ENCODE measurements around the gene THSD4.
"Not testable (repeated sequence)": the region's sequence is repeated elsewhere in the genome, so short reads cannot be mapped to it uniquely, and the experiment has no call there.

Gene THSD4

DNA sequence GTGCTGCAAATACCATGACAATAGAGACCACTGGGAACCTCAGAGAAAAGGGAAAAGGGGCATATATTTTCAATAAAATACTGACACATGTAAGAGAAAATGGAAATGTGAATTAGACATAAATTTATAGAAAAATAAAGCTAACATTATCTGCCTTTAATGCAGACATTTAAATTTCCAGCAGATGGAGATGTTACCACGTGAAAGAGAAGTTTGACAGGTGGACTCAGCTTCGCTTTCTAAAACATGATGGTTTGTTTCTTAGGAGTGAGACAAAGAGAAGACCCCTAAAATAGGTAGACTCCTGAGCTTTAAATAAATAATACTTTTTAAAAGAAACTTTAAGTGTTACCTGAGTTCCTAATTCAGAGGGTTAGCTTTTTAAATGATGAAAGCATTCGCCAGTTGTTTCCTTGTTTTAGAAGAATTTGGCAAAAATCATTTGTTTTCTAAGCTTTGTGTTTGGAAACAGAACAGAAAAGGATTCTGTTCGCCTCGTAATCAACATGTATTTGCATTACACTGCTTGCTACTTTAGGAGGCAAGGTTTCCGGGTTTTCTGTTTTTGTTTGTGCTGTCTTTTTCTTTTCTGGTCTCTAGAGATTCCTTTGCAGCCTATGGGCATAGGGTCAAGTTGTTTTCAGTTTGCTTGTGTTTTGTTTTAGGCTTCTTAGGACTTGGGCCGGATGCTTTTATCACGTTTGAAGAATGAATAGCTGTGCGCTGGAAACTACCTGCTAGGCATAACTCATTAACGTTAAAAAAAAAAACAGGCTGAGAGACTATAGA, 271.4 kb downstream of the THSD4 start:
- H3K4me3 ChIP-seq (ENCODE audit: low read length): no peak overlapping the region

DNA sequence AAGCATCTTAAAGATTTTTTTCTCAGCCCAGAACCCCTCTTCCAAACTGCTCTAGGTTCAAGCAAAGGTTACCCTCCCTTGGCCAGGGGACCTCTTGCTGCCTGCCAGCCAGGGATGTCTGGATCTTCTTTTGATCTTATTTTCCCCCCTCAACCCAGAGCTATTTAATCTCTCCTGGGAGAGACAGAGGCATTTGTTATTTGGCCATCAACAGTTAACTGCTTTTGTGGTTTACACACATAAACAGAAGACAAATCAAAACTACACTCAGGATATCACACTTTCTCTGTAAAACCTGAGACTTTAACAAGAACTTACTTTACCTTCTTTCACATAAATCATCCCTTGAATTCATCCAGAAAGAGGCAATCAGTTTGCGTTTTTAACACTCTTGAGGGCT, 272.5 kb downstream of the THSD4 start:
- no peak overlapping the region for H3K4me3 ChIP-seq (ENCODE audit: low read length)
- no peaks in the 10 kb centered on the region for H3K27me3 ChIP-seq (ENCODE audit: control insufficient read depth, insufficient read depth, low read length)
- H3K4me1 ChIP-seq (ENCODE audit: control insufficient read depth, insufficient read depth, low read length): peaks cover 21% of the 10 kb centered on the region
- H3K36me3 ChIP-seq (ENCODE audit: control insufficient read depth, insufficient read depth, low read length): no peaks in the 10 kb centered on the region
- H3K9ac ChIP-seq (ENCODE audit: low read length): no peak overlapping the region
- H3K9me3 ChIP-seq (ENCODE audit: control insufficient read depth, low read length): no peaks in the 10 kb centered on the region

More for the DNA sequence above, 271.4 kb downstream of the THSD4 start:
- Histone ChIP-seq H3K27me3 (ENCODE audit: control insufficient read depth, insufficient read depth, low read length) (no peaks in the 10 kb centered on the region), H3K4me1 (ENCODE audit: control insufficient read depth, insufficient read depth, low read length) (peaks cover 21% of the 10 kb centered on the region), H3K36me3 (ENCODE audit: control insufficient read depth, insufficient read depth, low read length) (no peaks in the 10 kb centered on the region), H3K9me3 (ENCODE audit: control insufficient read depth, low read length) (no peaks in the 10 kb centered on the region), H3K9ac (ENCODE audit: low read length) (no peak overlapping the region)

DNA sequence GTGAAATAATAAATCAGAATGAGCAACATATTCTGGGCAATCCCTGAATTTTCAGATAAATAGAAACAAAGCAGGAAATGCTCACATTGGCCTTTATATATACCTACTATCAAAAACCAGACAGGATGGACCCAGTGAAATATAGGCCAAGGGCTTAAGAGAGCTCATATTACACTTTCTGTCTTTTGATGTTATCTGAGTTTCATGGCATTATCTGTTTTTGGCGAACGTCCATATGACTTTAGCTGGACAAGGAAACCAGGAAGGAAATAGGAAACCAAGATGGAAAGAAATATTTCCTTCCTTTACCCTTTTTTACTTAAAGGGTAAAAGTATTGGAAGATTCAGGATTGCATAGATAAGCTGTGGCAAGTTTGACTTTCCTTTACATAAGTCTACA, 274.8 kb downstream of the THSD4 start:
- Histone ChIP-seq H3K4me3 (ENCODE audit: low read length) (no peak overlapping the region), H3K27me3 (ENCODE audit: control insufficient read depth, insufficient read depth, low read length) (no peaks in the 10 kb centered on the region), H3K36me3 (ENCODE audit: control insufficient read depth, insufficient read depth, low read length) (no peaks in the 10 kb centered on the region), H3K4me1 (ENCODE audit: control insufficient read depth, insufficient read depth, low read length) (peaks cover 17% of the 10 kb centered on the region), H3K9ac (ENCODE audit: low read length) (no peak overlapping the region), H3K9me3 (ENCODE audit: control insufficient read depth, low read length) (no peaks in the 10 kb centered on the region)

DNA sequence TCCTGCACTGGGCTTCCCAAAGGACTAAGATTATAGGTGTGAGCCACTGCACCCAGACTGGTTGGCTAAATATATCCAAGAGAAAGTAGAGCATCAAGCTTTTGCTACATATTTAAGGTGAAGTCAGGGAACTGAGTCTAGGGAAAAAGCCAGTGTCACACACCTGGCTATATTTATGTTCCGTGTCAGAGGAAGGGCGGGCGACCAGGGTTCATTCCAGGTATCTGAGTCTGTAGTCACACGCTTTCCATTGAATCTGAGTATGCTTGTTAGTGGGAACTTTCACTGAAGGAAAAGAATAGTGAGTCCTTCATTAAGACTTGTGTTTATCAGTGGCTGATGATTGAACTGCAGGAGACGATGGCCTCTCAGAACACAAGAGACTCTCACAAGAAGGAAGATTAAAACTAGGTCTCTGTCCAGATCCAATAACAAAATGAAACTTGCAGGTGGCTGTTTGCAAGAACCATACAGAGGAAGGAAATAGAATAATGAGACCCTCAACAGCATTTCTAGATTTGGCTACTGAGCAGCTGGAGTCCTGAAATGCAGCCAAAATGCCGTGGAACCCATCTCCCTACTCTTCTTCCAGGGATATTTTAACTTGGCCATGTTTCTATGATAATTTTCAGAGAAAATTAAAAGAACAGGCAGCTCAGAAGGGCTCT, 276.3 kb downstream of the THSD4 start:
- Histone ChIP-seq H3K9me3 (ENCODE audit: control insufficient read depth, low read length) (no peaks in the 10 kb centered on the region), H3K4me3 (ENCODE audit: low read length) (no peak overlapping the region), H3K36me3 (ENCODE audit: control insufficient read depth, insufficient read depth, low read length) (no peaks in the 10 kb centered on the region), H3K27me3 (ENCODE audit: control insufficient read depth, insufficient read depth, low read length) (no peaks in the 10 kb centered on the region), H3K9ac (ENCODE audit: low read length) (no peak overlapping the region), H3K4me1 (ENCODE audit: control insufficient read depth, insufficient read depth, low read length) (peaks cover 5% of the 10 kb centered on the region)

DNA sequence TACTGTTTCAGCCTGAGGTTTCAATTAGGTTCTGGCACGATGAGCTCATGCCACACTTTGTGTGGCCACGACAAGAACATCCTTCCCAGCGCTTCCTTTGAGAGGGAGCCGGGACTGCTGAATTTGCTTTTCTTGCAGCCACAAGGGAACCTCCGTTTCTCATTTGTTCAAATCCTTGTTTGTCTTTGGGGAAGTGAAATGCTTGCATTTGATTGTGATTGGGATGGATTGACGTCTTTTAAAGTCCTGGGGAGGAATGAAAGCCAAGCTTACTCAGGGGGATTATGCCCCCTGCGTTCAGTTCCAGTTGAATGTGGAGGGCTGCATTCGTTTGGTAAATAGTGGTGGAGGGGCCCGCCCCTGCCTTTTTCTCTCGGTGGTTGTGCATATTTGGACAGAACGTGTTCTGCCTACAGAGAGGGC, 277.6 kb downstream of the THSD4 start:
- no peaks in the 10 kb centered on the region for H3K4me1 ChIP-seq (ENCODE audit: control insufficient read depth, insufficient read depth, low read length)
- no peak overlapping the region for H3K4me3 ChIP-seq (ENCODE audit: low read length)
- H3K36me3 ChIP-seq (ENCODE audit: control insufficient read depth, insufficient read depth, low read length): no peaks in the 10 kb centered on the region
- H3K9me3 ChIP-seq (ENCODE audit: control insufficient read depth, low read length): no peaks in the 10 kb centered on the region
- H3K9ac ChIP-seq (ENCODE audit: low read length): no peak overlapping the region
- H3K27me3 ChIP-seq (ENCODE audit: control insufficient read depth, insufficient read depth, low read length): no peaks in the 10 kb centered on the region

DNA sequence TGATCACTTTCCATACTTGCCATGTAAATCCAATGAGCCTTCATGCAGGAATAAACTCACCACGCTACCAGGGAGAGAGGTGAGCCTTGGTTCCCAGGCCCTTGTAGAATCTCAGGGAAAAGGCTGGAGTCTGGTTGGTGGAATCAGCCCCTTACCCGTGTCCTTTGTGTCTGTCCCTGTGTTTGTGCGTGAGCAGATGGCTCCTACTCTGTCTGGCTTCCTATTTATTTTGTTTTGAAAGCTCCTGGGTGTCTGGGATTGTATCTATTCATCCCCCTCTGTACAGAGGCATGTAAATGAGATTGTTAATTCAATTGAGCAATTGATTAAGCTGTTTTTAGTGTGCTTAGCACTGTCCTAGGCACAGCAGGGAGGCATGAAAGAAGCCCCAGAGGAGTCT, 278.1 kb downstream of the THSD4 start:
- Histone ChIP-seq H3K9ac (ENCODE audit: low read length) (no peak overlapping the region), H3K4me1 (ENCODE audit: control insufficient read depth, insufficient read depth, low read length) (no peaks in the 10 kb centered on the region), H3K36me3 (ENCODE audit: control insufficient read depth, insufficient read depth, low read length) (no peaks in the 10 kb centered on the region), H3K4me3 (ENCODE audit: low read length) (no peak overlapping the region), H3K27me3 (ENCODE audit: control insufficient read depth, insufficient read depth, low read length) (no peaks in the 10 kb centered on the region), H3K9me3 (ENCODE audit: control insufficient read depth, low read length) (no peaks in the 10 kb centered on the region)

DNA sequence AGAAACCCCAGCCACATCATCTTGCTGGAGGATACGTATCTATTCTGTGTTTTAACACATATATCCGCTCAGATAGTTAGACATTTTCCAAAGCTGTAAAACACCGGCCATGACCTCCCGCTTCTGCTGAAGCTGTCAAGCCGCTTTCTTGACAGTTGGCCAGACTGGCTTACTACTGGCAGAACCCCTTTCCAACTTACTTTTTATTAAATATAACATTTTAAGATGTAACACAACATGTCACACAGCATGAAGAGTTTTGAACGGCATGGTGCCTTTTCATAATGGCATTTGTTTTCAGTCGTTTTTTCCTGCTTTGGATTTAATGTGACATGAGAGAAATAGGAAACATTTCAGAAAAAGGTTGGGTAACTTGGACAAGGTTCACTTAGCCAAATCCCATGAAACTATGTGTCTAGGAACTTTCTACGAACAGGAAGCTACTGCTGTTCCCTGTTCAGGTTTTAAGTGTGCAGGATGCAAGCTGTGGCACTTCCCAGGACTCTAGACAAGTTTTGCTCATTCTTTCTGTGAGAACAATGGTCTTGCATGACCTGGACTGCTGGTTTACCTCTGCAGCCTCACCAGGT, 281.4 kb downstream of the THSD4 start:
- no peak overlapping the region for H3K9ac ChIP-seq (ENCODE audit: low read length)
- no peak overlapping the region for H3K4me3 ChIP-seq (ENCODE audit: low read length)
- H3K27me3 ChIP-seq (ENCODE audit: control insufficient read depth, insufficient read depth, low read length): no peaks in the 10 kb centered on the region
- H3K36me3 ChIP-seq (ENCODE audit: control insufficient read depth, insufficient read depth, low read length): no peaks in the 10 kb centered on the region
- no peaks in the 10 kb centered on the region for H3K4me1 ChIP-seq (ENCODE audit: control insufficient read depth, insufficient read depth, low read length)
- H3K9me3 ChIP-seq (ENCODE audit: control insufficient read depth, low read length): no peaks in the 10 kb centered on the region

DNA sequence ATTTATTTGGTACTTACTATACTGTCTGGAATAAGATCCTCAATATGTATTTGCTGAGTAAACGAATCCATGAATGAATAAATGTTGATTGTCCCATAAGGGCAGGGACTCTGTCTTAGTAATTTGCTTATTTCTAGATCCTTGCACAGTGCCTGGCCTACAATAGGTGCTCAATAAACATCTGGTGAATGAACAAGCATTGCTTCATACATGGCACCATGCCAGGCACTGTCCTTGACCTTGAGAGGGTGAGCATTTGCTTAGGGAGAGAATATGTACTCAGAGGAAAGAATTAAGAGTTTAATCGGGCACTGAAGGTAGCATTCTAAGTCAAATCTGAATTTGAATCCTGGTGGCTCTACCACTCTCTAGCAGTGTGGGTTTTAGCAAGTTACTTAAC, 282.1 kb downstream of the THSD4 start:
- Histone ChIP-seq H3K4me1 (ENCODE audit: control insufficient read depth, insufficient read depth, low read length) (no peaks in the 10 kb centered on the region), H3K27me3 (ENCODE audit: control insufficient read depth, insufficient read depth, low read length) (no peaks in the 10 kb centered on the region), H3K36me3 (ENCODE audit: control insufficient read depth, insufficient read depth, low read length) (no peaks in the 10 kb centered on the region), H3K9me3 (ENCODE audit: control insufficient read depth, low read length) (no peaks in the 10 kb centered on the region), H3K9ac (ENCODE audit: low read length) (no peak overlapping the region), H3K4me3 (ENCODE audit: low read length) (no peak overlapping the region)

DNA sequence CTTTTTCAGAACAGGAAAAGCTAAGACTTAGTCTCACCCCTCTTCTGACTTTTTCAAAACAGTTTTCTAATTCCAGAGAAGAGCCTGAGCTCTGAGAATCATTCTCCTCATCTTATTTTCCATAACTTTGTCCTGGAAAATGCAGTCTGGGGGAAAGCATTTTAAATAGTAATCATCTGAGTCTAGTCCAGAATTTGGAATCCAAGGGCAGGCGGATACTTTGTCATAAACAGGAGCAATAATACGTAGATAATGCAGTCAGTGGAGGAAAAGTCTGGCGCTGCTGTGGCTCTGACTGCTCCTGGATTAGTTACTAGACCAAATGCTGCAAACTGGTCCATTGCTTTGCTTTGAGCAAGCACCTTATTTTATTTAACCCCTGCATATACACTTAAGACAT, 285.0 kb downstream of the THSD4 start:
- no peaks in the 10 kb centered on the region for H3K9me3 ChIP-seq (ENCODE audit: control insufficient read depth, low read length)
- no peaks in the 10 kb centered on the region for H3K27me3 ChIP-seq (ENCODE audit: control insufficient read depth, insufficient read depth, low read length)
- no peak overlapping the region for H3K9ac ChIP-seq (ENCODE audit: low read length)
- H3K4me3 ChIP-seq (ENCODE audit: low read length): no peak overlapping the region
- no peaks in the 10 kb centered on the region for H3K4me1 ChIP-seq (ENCODE audit: control insufficient read depth, insufficient read depth, low read length)
- no peaks in the 10 kb centered on the region for H3K36me3 ChIP-seq (ENCODE audit: control insufficient read depth, insufficient read depth, low read length)

DNA sequence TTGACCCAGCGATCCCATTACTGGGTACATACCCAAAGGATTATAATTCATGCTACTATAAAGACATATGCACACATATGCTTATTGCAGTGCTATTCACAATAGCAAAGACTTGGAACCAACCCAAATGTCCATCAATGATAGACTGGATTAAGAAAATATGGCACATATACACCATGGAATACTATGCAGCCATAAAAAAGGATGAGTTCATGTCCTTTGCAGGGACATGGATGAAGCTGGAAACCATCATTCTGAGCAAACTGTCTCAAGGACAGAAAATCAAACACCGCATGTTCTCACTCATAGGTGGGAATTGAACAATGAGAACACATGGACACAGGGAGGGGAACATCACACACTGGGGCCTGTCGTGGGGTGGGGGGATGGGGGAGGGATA, 286.5 kb downstream of the THSD4 start:
- H3K27me3 ChIP-seq (ENCODE audit: control insufficient read depth, insufficient read depth, low read length); H3K9ac ChIP-seq (ENCODE audit: low read length); H3K4me1 ChIP-seq (ENCODE audit: control insufficient read depth, insufficient read depth, low read length); H3K36me3 ChIP-seq (ENCODE audit: control insufficient read depth, insufficient read depth, low read length); H3K9me3 ChIP-seq (ENCODE audit: control insufficient read depth, low read length); H3K4me3 ChIP-seq (ENCODE audit: low read length): not testable (repeated sequence)

DNA sequence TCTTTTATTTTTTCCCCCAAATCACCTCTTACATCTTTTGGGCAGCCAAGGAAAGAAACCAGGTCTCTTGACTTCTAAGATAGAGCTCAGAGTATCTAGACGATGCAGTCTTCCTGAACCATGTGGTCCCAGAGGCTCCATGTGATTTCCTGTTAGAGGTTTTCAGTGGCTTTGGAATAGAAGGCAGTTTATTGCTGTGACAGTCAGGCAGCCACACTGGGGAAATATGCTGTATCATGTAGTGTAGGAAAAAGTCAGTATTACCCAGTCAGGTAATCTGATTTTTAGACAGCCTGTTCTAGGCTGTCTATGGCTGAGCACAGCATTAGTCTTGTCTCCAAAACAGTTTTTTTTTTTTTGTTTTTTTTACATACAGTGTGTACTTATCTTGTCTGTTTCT, 294.3 kb downstream of the THSD4 start:
- Histone ChIP-seq H3K9ac (ENCODE audit: low read length) (no peak overlapping the region), H3K36me3 (ENCODE audit: control insufficient read depth, insufficient read depth, low read length) (no peaks in the 10 kb centered on the region), H3K27me3 (ENCODE audit: control insufficient read depth, insufficient read depth, low read length) (no peaks in the 10 kb centered on the region), H3K9me3 (ENCODE audit: control insufficient read depth, low read length) (no peaks in the 10 kb centered on the region), H3K4me1 (ENCODE audit: control insufficient read depth, insufficient read depth, low read length) (peaks cover 24% of the 10 kb centered on the region), H3K4me3 (ENCODE audit: low read length) (no peak overlapping the region)

DNA sequence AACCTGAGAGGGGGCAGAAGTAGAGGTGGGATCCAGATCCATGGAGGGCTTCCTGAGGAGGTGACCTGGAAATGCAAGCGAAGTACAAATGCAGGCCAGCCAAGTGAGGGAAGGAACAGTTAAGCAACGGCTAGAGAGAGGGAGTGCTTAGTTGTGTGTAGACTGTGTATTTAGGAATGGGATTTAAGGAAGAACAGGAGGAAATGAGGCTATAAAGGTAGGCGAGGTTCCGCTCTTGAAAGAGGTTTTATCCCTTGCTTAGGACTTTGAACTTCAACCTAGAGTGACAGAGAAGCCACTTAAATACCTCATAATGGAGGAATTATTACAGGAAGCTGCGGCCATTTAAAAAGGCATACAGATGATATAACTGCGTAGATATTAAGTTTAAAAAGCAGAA, 295.1 kb downstream of the THSD4 start:
- Histone ChIP-seq H3K9me3 (ENCODE audit: control insufficient read depth, low read length) (no peaks in the 10 kb centered on the region), H3K4me3 (ENCODE audit: low read length) (no peak overlapping the region), H3K27me3 (ENCODE audit: control insufficient read depth, insufficient read depth, low read length) (no peaks in the 10 kb centered on the region), H3K4me1 (ENCODE audit: control insufficient read depth, insufficient read depth, low read length) (peaks cover 26% of the 10 kb centered on the region), H3K9ac (ENCODE audit: low read length) (no peak overlapping the region), H3K36me3 (ENCODE audit: control insufficient read depth, insufficient read depth, low read length) (no peaks in the 10 kb centered on the region)
